NCI-H2029 (cell line): ENCODE results near the gene DPP10.

Source experiments
- DNase-seq: peaks from one replicate; lab custom pipeline; 2025; lab: John Stamatoyannopoulos, UW

The DPP10 gene

GRCh38 chr2:115160531-115161080 is 718.2 kb downstream of the DPP10 start:
- no peak for DNase-seq

GRCh38 chr2:115161081-115161770 is 718.8 kb downstream of the DPP10 start:
- peak; percentile 57 for DNase-seq

GRCh38 chr2:115161771-115162493 is 719.5 kb downstream of the DPP10 start:
- peak; percentile 55 for DNase-seq

- DNase-seq, result no peak
Observed at GRCh38 chr2:115162494-115163293, 720.3 kb downstream of the DPP10 start.

- DNase-seq, result no peak
Observed at GRCh38 chr2:115163572-115163971, 721.1 kb downstream of the DPP10 start.

- peak; percentile 21 for DNase-seq
Observed at GRCh38 chr2:115165529-115166109, 723.2 kb downstream of the DPP10 start.

- no peak for DNase-seq
Observed at GRCh38 chr2:115168457-115168856, 726.0 kb downstream of the DPP10 start.

GRCh38 chr2:115169814-115170213 is 727.4 kb downstream of the DPP10 start:
- no peak for DNase-seq

GRCh38 chr2:115171751-115172150 is 729.3 kb downstream of the DPP10 start:
- DNase-seq, result no peak

GRCh38 chr2:115174651-115175050 is 732.2 kb downstream of the DPP10 start:
- no peak for DNase-seq

GRCh38 chr2:115183144-115183543 is 740.7 kb downstream of the DPP10 start:
- DNase-seq, result no peak

GRCh38 chr2:115190459-115190858 is 748.0 kb downstream of the DPP10 start:
- DNase-seq, result no peak

GRCh38 chr2:115194623-115195022 is 752.2 kb downstream of the DPP10 start:
- DNase-seq, result no peak

- no peak for DNase-seq
Observed at GRCh38 chr2:115196587-115196986, 754.1 kb downstream of the DPP10 start.

GRCh38 chr2:115199966-115200365 is 757.5 kb downstream of the DPP10 start:
- no peak for DNase-seq

GRCh38 chr2:115201386-115201785 is 758.9 kb downstream of the DPP10 start:
- no peak for DNase-seq

- no peak for DNase-seq
Observed at GRCh38 chr2:115208493-115209164, 766.2 kb downstream of the DPP10 start.

- DNase-seq, result no peak
Observed at GRCh38 chr2:115214050-115214449, 771.6 kb downstream of the DPP10 start.

- DNase-seq, result no peak
Observed at GRCh38 chr2:115219296-115219695, 776.9 kb downstream of the DPP10 start.

- DNase-seq, result no peak
Observed at GRCh38 chr2:115234186-115234585, 791.7 kb downstream of the DPP10 start.

GRCh38 chr2:115234737-115235136 is 792.3 kb downstream of the DPP10 start:
- no peak for DNase-seq

- DNase-seq, result no peak
Observed at GRCh38 chr2:115248066-115248465, 805.6 kb downstream of the DPP10 start.
